Esophagus muscularis mucosa (tissue), 3 donors: ENCODE results near the gene EAF1.
"Not testable (repeated sequence)": the region's sequence is repeated elsewhere in the genome, so short reads cannot be mapped to it uniquely, and the experiment has no call there.

Experiments used
- CTCF ChIP-seq, 3 experiments: fragments of 200-600 bp in 2 of 3; fragments of 450-650 bp in 1 of 3; sonication (generic) in 2 of 3; IDR thresholded peaks; one replicate each; pipeline ENCODE4 v1.5.1; 2017 to 2019; ENCODE audit warnings: antibody characterized with exemption in 3 of 3, mild to moderate bottlenecking in 2 of 3, moderate library complexity in 1 of 3
- POLR2A ChIP-seq: fragments of 450-650 bp; IDR thresholded peaks from one replicate; pipeline ENCODE4 v1.6.1; 2017; ENCODE audit warnings: antibody characterized with exemption, moderate library complexity, mild to moderate bottlenecking, low read depth

DNA sequence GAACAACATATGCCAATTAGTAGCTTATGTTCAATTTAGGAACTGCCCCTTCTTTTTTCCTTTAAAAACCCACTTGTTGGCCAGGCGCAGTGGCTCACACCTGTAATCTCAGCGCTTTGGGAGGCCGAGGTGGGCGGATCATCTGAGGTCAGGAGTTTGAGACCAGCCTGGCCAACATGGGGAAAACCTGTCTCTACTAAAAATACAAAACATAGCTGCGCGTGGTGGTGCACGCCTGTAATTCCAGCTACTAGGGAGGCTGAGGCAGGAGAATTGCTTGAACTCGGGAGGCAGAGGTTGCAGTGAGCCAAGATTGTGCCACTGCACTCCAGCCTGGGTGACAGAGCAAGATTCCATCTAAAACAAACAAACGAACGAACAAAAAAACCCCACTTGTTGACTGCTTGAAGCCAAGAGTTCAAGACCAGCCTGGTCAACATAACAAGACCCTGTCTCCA is 42.1 kb upstream of the EAF1 start:
- TF ChIP-seq CTCF (IDR thresholded peaks at IDR 0.05); POLR2A: not testable (repeated sequence)
